Activated CD8-positive, alpha-beta memory T cell treated with anti-CD3 and anti-CD28 coated beads, Interleukin-2, amount 50 U/mL, for 24 hours (primary cell): ENCODE measurements around the gene COMMD2.

Experiments used
- DNase-seq: peaks from one replicate; pipeline ENCODE4 v3.0.0-alpha.2; 2020; ENCODE audit errors: extremely low read depth

COMMD2 gene

GRCh38 chr3:149702691-149703441 lies 49.4 kb downstream of the COMMD2 start:
- DNase-seq: no peak

- DNase-seq: no peak
Observed at GRCh38 chr3:149701977-149702350, 50.3 kb downstream of the COMMD2 start.

- DNase-seq: no peak
Observed at GRCh38 chr3:149701206-149701976, 50.9 kb downstream of the COMMD2 start.
